HG03103 (cell line): ENCODE measurements around the gene FZD4.
"Not testable (repeated sequence)": the region's sequence is repeated elsewhere in the genome, so short reads cannot be mapped to it uniquely, and the experiment has no call there.

ENCODE experiments used
- ATAC-seq: cut with Tn5 transposase; IDR thresholded peaks from one replicate; pipeline ENCODE4 v1.9.1; 2021; ENCODE audit warnings: low read depth; ENCODE audit not compliant: unreplicated experiment

The FZD4 gene

GRCh38 chr11:86955361-86956120, at the start of gene FZD4:
TSS of gene FZD4 (minus strand) at chr11:86955395. CDS start at chr11:86955085, 310 bp downstream.
- ATAC-seq, result peak; percentile 90

GRCh38 chr11:87004281-87004680, 49.1 kb upstream of the FZD4 start:
- ATAC-seq, result not testable (repeated sequence)

- no peak for ATAC-seq
Observed at GRCh38 chr11:87002918-87003317, 47.7 kb upstream of the FZD4 start.

GRCh38 chr11:86999859-87000753, 44.9 kb upstream of the FZD4 start:
- no peak for ATAC-seq

- ATAC-seq, result no peak
Observed at GRCh38 chr11:86999388-86999787, 44.2 kb upstream of the FZD4 start.

GRCh38 chr11:86996953-86997570, 41.9 kb upstream of the FZD4 start:
- no peak for ATAC-seq

- ATAC-seq, result no peak
Observed at GRCh38 chr11:86993031-86993430, 37.8 kb upstream of the FZD4 start.

GRCh38 chr11:86992340-86992739, 37.1 kb upstream of the FZD4 start:
- ATAC-seq, result not testable (repeated sequence)

- no peak for ATAC-seq
Observed at GRCh38 chr11:86991341-86991740, 36.1 kb upstream of the FZD4 start.

GRCh38 chr11:86990515-86990914, 35.3 kb upstream of the FZD4 start:
- ATAC-seq, result no peak

- no peak for ATAC-seq
Observed at GRCh38 chr11:86990031-86990430, 34.8 kb upstream of the FZD4 start.

- ATAC-seq, result no peak
Observed at GRCh38 chr11:86988351-86988881, 33.2 kb upstream of the FZD4 start.

- no peak for ATAC-seq
Observed at GRCh38 chr11:86987679-86988078, 32.5 kb upstream of the FZD4 start.

GRCh38 chr11:86984701-86985100, 29.5 kb upstream of the FZD4 start:
- ATAC-seq, result no peak

- no peak for ATAC-seq
Observed at GRCh38 chr11:86983021-86983488, 27.9 kb upstream of the FZD4 start.

GRCh38 chr11:86981777-86982540, 26.8 kb upstream of the FZD4 start:
- ATAC-seq, result no peak

- no peak for ATAC-seq
Observed at GRCh38 chr11:86980086-86980796, 25.0 kb upstream of the FZD4 start.

GRCh38 chr11:86978756-86979608, 23.8 kb upstream of the FZD4 start:
- ATAC-seq, result no peak

- ATAC-seq, result no peak
Observed at GRCh38 chr11:86978247-86978646, 23.1 kb upstream of the FZD4 start.
